A673 (cell line): Measurements from ENCODE around the gene NCAN. TPM values are rescaled to one million over a fixed set of nuclear protein-coding genes. Genes with fewer than 3 reads are reported as not detected.

Experiments
- BruUV-seq: library from RNA; stranded (reverse); fragments of 400-500 nt; replicated peaks from 2 replicates; lab custom pipeline; 2021; lab: Mats Ljungman, UMichigan
- CTCF ChIA-PET: fragments of 300-600 bp; sonication (Branson Sonifier 250); formaldehyde crosslinking; loops from one replicate; lab custom pipeline; 2022; ENCODE audit warnings: antibody characterized with exemption; lab: Charles Lee
- POLR2A ChIA-PET: fragments of 300-600 bp; sonication (Branson Sonifier 250); formaldehyde crosslinking; loops from one replicate; lab custom pipeline; 2022; ENCODE audit warnings: antibody characterized with exemption; ENCODE audit not compliant: low non-redundant PET; lab: Charles Lee
- DNase-seq: peaks from one replicate; pipeline ENCODE4 v3.0.0-alpha.2; 2015; ENCODE audit warnings: low spot score
- H3K27ac ChIP-seq: fragments of 200-600 bp; sonication (generic); 2 replicates; pipeline ENCODE4 v1.5.1; 2016; ENCODE audit warnings: mixed run types, low read depth, mild to moderate bottlenecking, mixed read lengths, antibody characterized with exemption, low read length; ENCODE audit not compliant: poor library complexity, severe bottlenecking
- H3K27me3 ChIP-seq: fragments of 200-600 bp; sonication (generic); replicated peaks from 2 replicates; pipeline ENCODE4 v1.6.1; 2017; ENCODE audit warnings: mixed run types, low read depth, mild to moderate bottlenecking, mixed read lengths, antibody characterized with exemption, low read length; ENCODE audit not compliant: insufficient read depth, poor library complexity
- H3K36me3 ChIP-seq: fragments of 200-600 bp; sonication (generic); 2 replicates; pipeline ENCODE4 v1.6.1; 2016; ENCODE audit warnings: mixed run types, mild to moderate bottlenecking, mixed read lengths, antibody characterized with exemption, low read length; ENCODE audit not compliant: insufficient read depth, poor library complexity, severe bottlenecking
- H3K4me1 ChIP-seq: fragments of 200-600 bp; sonication (generic); 2 replicates; pipeline ENCODE4 v1.6.1; 2017; ENCODE audit warnings: mixed run types, mild to moderate bottlenecking, mixed read lengths, antibody characterized with exemption, low read length; ENCODE audit not compliant: insufficient read depth, poor library complexity, severe bottlenecking
- H3K4me3 ChIP-seq: fragments of 200-600 bp; sonication (generic); 2 replicates; pipeline ENCODE4 v1.5.1; 2016; ENCODE audit warnings: low read depth, mixed run types, mild to moderate bottlenecking, mixed read lengths, low read length; ENCODE audit not compliant: poor library complexity, severe bottlenecking
- H3K9me3 ChIP-seq: fragments of 200-600 bp; sonication (generic); 2 replicates; pipeline ENCODE4 v1.6.1; 2016; ENCODE audit warnings: mixed run types, low read depth, mild to moderate bottlenecking, mixed read lengths, antibody characterized with exemption, low read length; ENCODE audit not compliant: poor library complexity, severe bottlenecking
- EZH2 ChIP-seq: fragments of 200-600 bp; sonication (generic); IDR thresholded peaks from 2 replicates; pipeline ENCODE4 v1.6.1; 2017; ENCODE audit warnings: borderline replicate concordance, low read depth, mild to moderate bottlenecking, mixed read lengths, antibody characterized with exemption, low read length; ENCODE audit not compliant: poor library complexity, severe bottlenecking
- intact Hi-C: fragments of 100-400 bp; cut with micrococcal nuclease; formaldehyde crosslinking; loops from one replicate; pipeline ENCODE4 v1.10.0; 2022; ENCODE audit not compliant: unreplicated experiment
- total RNA-seq: library from RNA; stranded (reverse); gene quantifications from 2 replicates; pipeline ENCODE4 v1.2.3, GENCODE V29; 2021
- TF ChIP-seq, protein P1 (sequence below): fragments of 300-800, 200-600 bp; sonication (generic); conservative IDR thresholded peaks from 2 replicates; pipeline ENCODE4 v1.5.1; 2017; ENCODE audit warnings: low read depth, mild to moderate bottlenecking, antibody characterized with exemption, low read length, moderate library complexity, mixed read lengths

The NCAN gene
- total RNA-seq, 1 experiment from 2014 or later: not detected

DNA sequence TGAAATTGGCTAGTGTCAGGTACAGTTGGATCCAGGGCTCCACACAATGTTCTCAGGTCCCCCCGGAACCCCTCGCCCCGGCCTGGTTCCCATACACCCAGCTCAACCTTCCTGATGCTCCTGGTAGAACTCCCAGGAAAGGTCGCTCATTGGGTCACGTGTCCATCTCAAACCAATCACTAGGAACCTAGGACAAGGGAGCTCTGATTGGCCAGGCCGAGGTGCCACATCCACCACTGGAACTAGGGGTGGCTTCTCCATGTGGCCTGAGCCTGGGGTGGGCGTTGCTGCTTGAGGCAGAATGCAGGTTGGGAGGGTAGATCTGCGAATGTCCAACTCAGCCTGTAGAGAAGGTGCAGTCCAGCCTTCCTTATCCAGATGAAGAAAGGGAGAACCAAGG, 34.8 kb upstream of the NCAN start:
- H3K4me1 ChIP-seq: peaks cover 7% of the 10 kb centered on the region
- no peak overlapping the region for H3K4me3 ChIP-seq
- H3K36me3 ChIP-seq: no peaks in the 10 kb centered on the region
- no peaks in the 10 kb centered on the region for H3K9me3 ChIP-seq
- TF ChIP-seq EZH2: no peak
- TF ChIP-seq, protein P1, sequence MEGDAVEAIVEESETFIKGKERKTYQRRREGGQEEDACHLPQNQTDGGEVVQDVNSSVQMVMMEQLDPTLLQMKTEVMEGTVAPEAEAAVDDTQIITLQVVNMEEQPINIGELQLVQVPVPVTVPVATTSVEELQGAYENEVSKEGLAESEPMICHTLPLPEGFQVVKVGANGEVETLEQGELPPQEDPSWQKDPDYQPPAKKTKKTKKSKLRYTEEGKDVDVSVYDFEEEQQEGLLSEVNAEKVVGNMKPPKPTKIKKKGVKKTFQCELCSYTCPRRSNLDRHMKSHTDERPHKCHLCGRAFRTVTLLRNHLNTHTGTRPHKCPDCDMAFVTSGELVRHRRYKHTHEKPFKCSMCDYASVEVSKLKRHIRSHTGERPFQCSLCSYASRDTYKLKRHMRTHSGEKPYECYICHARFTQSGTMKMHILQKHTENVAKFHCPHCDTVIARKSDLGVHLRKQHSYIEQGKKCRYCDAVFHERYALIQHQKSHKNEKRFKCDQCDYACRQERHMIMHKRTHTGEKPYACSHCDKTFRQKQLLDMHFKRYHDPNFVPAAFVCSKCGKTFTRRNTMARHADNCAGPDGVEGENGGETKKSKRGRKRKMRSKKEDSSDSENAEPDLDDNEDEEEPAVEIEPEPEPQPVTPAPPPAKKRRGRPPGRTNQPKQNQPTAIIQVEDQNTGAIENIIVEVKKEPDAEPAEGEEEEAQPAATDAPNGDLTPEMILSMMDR: no peak
- BruUV-seq: no TSS peak
- no peaks in the 10 kb centered on the region for H3K27me3 ChIP-seq
- ChIA-PET CTCF (interaction anchor here (1.1 kb wide), 1 partner anchor 31 kb away, joined by 3 read pairs; no protein-coding TSS in a partner anchor), POLR2A (no interaction called here)
- no peak overlapping the region for H3K27ac ChIP-seq
- no peak for DNase-seq
- intact Hi-C loops: no loop called here

DNA sequence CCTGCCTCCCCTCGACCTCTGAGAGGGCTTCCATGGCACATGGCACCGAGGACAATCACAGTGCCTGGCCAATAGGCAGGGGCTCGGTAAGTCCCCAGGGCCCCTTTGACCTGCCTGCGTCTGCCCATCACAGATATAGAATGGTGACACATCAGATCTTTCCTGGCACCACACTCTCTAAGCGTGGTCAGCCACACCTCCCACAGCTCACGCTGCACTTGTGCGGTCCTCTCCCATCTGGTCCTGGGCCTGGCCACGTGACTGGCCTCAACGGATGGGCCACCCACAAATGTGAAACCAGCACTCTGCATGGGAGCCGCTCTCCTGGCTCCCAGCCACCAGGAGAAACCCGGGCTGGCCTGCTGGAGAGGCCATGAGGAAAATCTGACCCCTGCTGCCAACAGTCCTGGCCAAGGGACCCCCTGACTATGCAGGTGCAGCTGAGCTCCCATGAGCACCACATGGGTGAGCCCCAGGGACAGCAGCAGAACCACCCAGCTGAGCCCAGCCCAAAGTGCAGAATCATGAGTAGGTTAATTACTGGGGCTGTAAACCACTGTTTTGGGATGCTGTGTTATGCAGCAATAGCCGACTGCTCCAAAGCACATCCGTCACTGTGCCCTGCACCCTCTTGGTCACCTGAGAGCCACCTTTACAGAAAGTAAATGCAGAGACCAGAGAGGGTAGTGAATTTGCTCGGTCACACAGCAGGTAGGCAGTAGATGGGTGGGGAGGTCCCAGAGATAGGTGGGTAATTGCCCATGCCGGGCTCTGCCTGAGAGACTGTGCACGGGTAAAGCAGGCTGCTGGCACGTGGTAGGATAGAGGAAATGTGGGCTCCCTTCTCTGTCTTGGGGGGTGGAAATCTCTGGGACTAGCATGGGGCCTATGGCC, 32.0 kb upstream of the NCAN start:
- DNase-seq: no peak
- BruUV-seq: no TSS peak

DNA sequence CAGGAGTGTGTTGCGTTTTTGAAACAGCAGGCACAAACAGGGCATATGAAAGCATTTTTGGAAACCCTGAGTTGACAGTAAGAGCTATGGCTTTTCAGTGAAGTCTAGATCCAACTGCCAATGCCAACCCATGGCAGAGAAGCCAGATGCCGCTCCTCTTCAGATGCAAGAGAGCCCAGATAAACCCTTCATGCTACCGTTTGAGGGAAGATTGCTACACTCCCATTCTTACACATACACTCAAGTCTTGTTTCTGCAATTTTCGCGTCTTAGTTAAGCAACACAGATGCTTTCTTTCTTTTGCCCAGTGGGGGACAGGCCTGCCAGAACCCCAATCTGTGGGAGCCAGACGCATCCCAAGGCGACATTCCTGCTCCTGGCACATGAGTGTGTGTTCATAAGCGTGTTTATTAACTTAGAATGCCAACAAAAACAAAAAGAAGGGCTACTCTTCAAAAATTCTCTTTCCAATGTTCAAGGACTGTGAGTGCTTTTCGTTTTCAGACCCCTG, 30.2 kb upstream of the NCAN start:
- Histone ChIP-seq H3K27ac (no peak overlapping the region), H3K27me3 (no peaks in the 10 kb centered on the region), H3K4me3 (no peak overlapping the region), H3K36me3 (no peaks in the 10 kb centered on the region), H3K4me1 (no peaks in the 10 kb centered on the region), H3K9me3 (no peaks in the 10 kb centered on the region)
- no peak for TF ChIP-seq EZH2
- TF ChIP-seq, protein P1: no peak
- no peak for DNase-seq
- intact Hi-C loops: no loop called here
- ChIA-PET CTCF (no interaction called here), POLR2A (no interaction called here)
- no TSS peak for BruUV-seq

More for the DNA sequence above, 32.0 kb upstream of the NCAN start:
- intact Hi-C loops: no loop called here
- Histone ChIP-seq H3K36me3 (no peaks in the 10 kb centered on the region), H3K4me1 (no peaks in the 10 kb centered on the region), H3K4me3 (no peak overlapping the region), H3K27me3 (no peaks in the 10 kb centered on the region), H3K27ac (no peak overlapping the region), H3K9me3 (no peaks in the 10 kb centered on the region)
- ChIA-PET CTCF (no interaction called here), POLR2A (no interaction called here)
- TF ChIP-seq EZH2: no peak
- TF ChIP-seq, protein P1: no peak
